ENCODE results near the gene C1orf210. TPM values are rescaled to one million over a fixed set of nuclear protein-coding genes. Genes with fewer than 3 reads are reported as not detected.

The C1orf210 gene
- total RNA-seq, 1 donor from 2014 or later: not detected

DNA sequence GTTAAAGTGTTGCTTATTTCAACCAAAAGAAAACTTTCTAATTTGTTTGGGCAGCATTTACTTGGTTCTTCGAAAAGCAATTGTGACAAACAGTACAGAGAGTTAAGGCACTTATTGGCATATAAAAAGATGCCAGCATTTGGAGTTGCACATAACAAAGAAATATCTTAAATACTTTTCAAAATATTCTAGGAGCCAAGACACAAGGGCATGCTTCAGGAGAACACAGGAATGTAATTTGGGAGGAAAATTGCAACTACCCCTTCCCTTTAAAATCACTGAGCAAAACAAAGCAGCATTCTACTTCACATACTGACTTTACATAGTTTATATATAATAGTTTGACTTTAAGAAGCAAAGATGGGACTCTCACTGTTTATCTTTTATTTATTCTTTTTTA is 10.8 kb upstream of the C1orf210 start:
- Histone ChIP-seq H3K27me3 (ENCODE audit: control insufficient read depth in 3 of 3, insufficient read depth in 3 of 3, low read length in 3 of 3) (no peaks in the 10 kb centered on the region), H3K27ac (ENCODE audit: low read depth, low read length) (peak overlapping the region; percentile 2), H3K4me3 (ENCODE audit: low read length in 3 of 3) (no peak overlapping the region), H3K9me3 (ENCODE audit: control insufficient read depth in 3 of 3, low read length in 3 of 3) (no peaks in the 10 kb centered on the region), H3K9ac (ENCODE audit: low read depth in 1 of 3, low read length in 3 of 3) (no peak overlapping the region), H3K36me3 (ENCODE audit: control insufficient read depth in 3 of 3, insufficient read depth in 3 of 3, low read length in 3 of 3) (no peaks in the 10 kb centered on the region), H3K4me1 (ENCODE audit: control insufficient read depth in 3 of 3, insufficient read depth in 3 of 3, low read length in 3 of 3) (peaks cover 7 to 19% (median 16%) of the 10 kb centered on the region in 3 donors)

DNA sequence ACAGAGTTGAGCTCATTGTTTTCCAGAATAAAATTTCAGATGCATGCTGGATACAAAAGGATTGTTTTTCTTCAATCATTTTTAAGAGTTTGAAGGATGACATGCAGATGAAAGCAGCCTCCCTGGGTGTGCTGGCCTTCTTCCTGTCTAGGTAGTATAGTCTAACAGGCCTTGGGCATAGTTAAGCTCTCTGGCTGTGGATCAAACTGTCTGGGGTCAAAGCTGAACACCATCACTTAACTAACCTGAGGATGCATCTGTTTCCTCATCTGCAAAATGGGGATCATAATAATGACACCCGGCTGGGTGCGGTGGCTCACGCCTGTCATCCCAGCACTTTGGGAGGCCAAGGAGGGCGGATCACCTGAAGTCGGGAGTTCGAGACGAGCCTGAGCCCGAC is 9.4 kb upstream of the C1orf210 start:
- Histone ChIP-seq H3K9me3 (ENCODE audit: control insufficient read depth in 3 of 3, low read length in 3 of 3) (no peaks in the 10 kb centered on the region), H3K4me3 (ENCODE audit: low read length in 3 of 3) (no peak overlapping the region), H3K36me3 (ENCODE audit: control insufficient read depth in 3 of 3, insufficient read depth in 3 of 3, low read length in 3 of 3) (no peaks in the 10 kb centered on the region), H3K27me3 (ENCODE audit: control insufficient read depth in 3 of 3, insufficient read depth in 3 of 3, low read length in 3 of 3) (no peaks in the 10 kb centered on the region), H3K27ac (ENCODE audit: low read depth, low read length) (peak overlapping the region; percentile 51), H3K4me1 (ENCODE audit: control insufficient read depth in 3 of 3, insufficient read depth in 3 of 3, low read length in 3 of 3) (peaks cover 5 to 19% (median 12%) of the 10 kb centered on the region in 3 donors), H3K9ac (ENCODE audit: low read depth in 1 of 3, low read length in 3 of 3) (no peak overlapping the region)

DNA sequence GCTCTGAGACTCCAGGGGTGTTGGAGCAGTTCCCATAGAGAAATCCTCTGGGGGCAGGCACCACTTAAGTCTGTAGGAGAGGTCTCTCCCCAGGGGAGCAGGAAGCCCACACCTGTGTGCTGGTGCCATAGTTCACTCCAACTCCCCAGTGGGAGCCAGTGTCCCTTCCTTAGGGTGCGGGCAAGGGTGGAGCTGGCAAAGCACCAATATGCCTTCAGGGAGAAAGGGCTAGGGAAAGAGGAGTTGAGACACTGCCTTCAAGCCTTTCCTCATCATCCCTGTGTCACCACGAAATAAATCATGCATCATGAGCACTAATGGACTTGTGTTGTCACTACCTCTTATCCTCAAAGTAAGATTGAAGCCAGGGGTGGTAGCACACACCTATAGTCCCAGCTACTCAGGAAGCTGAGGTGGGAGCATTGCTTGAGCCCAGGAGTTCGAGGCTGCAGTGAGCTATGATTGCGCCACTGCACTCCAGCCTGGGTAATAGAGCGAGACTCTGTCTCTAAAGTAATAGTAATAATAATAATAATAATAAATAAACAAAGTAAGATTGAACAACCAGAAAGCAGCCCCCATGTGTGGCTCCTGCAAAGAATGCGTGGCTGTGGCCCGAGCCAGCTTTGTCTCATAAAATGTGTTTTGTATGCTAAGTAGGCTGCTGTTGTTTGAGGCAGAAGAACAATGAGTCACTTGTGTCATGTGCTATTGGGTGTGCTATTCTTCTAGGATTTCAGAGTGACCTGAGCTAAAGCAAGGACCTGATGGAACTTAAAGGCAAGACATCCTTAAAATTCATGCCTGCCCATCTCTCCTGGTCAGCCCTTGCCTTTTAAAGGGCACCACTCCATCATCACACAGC is 8.7 kb upstream of the C1orf210 start:
- Histone ChIP-seq H3K27ac (ENCODE audit: low read depth, low read length) (peak overlapping the region; percentile 51), H3K36me3 (ENCODE audit: control insufficient read depth in 3 of 3, insufficient read depth in 3 of 3, low read length in 3 of 3) (no peaks in the 10 kb centered on the region), H3K9ac (ENCODE audit: low read depth in 1 of 3, low read length in 3 of 3) (no peak overlapping the region), H3K9me3 (ENCODE audit: control insufficient read depth in 3 of 3, low read length in 3 of 3) (no peaks in the 10 kb centered on the region), H3K4me3 (ENCODE audit: low read length in 3 of 3) (no peak overlapping the region), H3K4me1 (ENCODE audit: control insufficient read depth in 3 of 3, insufficient read depth in 3 of 3, low read length in 3 of 3) (peaks cover 2 to 19% (median 12%) of the 10 kb centered on the region in 3 donors), H3K27me3 (ENCODE audit: control insufficient read depth in 3 of 3, insufficient read depth in 3 of 3, low read length in 3 of 3) (no peaks in the 10 kb centered on the region)

GRCh38 chr1:43293176-43293575 is 7.8 kb upstream of the C1orf210 start:
- no peak overlapping the region for H3K4me3 ChIP-seq (ENCODE audit: low read length in 3 of 3)
- H3K27ac ChIP-seq (ENCODE audit: low read depth, low read length): no peak overlapping the region
- no peak overlapping the region for H3K9ac ChIP-seq (ENCODE audit: low read depth in 1 of 3, low read length in 3 of 3)

DNA sequence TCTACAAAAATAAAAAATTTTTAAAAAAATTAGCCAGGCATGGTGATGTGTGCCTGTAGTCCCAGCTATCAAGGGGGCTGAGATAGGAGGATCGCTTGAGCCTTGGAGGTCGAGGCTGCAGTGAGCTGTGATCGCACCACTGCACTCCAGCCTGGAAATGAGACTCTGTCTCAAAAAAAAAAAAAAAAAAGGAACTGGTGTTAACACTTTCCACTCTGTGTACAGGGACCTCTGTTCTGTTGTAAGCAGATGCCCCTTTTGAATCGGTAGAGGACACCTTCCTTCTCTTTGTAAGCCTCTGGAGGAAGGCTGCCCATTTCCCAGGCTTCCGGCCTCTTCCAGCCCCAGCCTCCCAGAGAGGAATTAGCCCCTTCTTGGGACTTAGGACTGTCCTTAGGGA is 7.3 kb upstream of the C1orf210 start:
- Histone ChIP-seq H3K4me3 (ENCODE audit: low read length in 3 of 3) (no peak overlapping the region), H3K27me3 (ENCODE audit: control insufficient read depth in 3 of 3, insufficient read depth in 3 of 3, low read length in 3 of 3) (no peaks in the 10 kb centered on the region), H3K9ac (ENCODE audit: low read depth in 1 of 3, low read length in 3 of 3) (no peak overlapping the region), H3K36me3 (ENCODE audit: control insufficient read depth in 3 of 3, insufficient read depth in 3 of 3, low read length in 3 of 3) (no peaks in the 10 kb centered on the region), H3K4me1 (ENCODE audit: control insufficient read depth in 3 of 3, insufficient read depth in 3 of 3, low read length in 3 of 3) (peaks cover 2 to 19% (median 12%) of the 10 kb centered on the region in 3 donors), H3K9me3 (ENCODE audit: control insufficient read depth in 3 of 3, low read length in 3 of 3) (no peaks in the 10 kb centered on the region), H3K27ac (ENCODE audit: low read depth, low read length) (no peak overlapping the region)

More at GRCh38 chr1:43293176-43293575, 7.8 kb upstream of the C1orf210 start:
- Histone ChIP-seq H3K4me1 (ENCODE audit: control insufficient read depth in 3 of 3, insufficient read depth in 3 of 3, low read length in 3 of 3) (peaks cover 2 to 19% (median 12%) of the 10 kb centered on the region in 3 donors), H3K27me3 (ENCODE audit: control insufficient read depth in 3 of 3, insufficient read depth in 3 of 3, low read length in 3 of 3) (no peaks in the 10 kb centered on the region), H3K9me3 (ENCODE audit: control insufficient read depth in 3 of 3, low read length in 3 of 3) (no peaks in the 10 kb centered on the region), H3K36me3 (ENCODE audit: control insufficient read depth in 3 of 3, insufficient read depth in 3 of 3, low read length in 3 of 3) (no peaks in the 10 kb centered on the region)

DNA sequence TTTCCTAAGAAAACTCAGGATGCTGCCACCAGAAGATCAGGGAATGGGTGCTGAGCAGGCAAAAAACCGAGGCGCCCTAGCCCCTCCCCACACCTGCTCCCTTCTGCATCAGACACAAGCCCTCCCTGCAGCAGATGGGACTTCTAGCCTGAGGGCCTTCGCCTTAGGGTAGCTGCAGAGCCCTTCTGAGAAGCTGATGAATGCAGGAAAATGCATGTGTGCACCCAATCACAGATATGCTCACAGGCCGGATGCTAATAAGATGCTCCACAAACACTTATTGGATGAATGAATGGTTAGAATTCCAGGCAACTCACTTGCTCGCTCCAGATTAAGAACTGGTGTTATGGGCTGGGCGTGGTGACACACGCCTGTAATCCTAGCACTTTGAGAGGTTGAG is 6.8 kb upstream of the C1orf210 start:
- Histone ChIP-seq H3K4me3 (ENCODE audit: low read length in 3 of 3) (no peak overlapping the region), H3K27me3 (ENCODE audit: control insufficient read depth in 3 of 3, insufficient read depth in 3 of 3, low read length in 3 of 3) (no peaks in the 10 kb centered on the region), H3K4me1 (ENCODE audit: control insufficient read depth in 3 of 3, insufficient read depth in 3 of 3, low read length in 3 of 3) (peaks cover 2 to 19% (median 12%) of the 10 kb centered on the region in 3 donors)

GRCh38 chr1:43288785-43289706 is 3.7 kb upstream of the C1orf210 start:
- Histone ChIP-seq H3K9me3 (ENCODE audit: control insufficient read depth in 3 of 3, low read length in 3 of 3) (no peaks in the 10 kb centered on the region), H3K36me3 (ENCODE audit: control insufficient read depth in 3 of 3, insufficient read depth in 3 of 3, low read length in 3 of 3) (no peaks in the 10 kb centered on the region), H3K4me1 (ENCODE audit: control insufficient read depth in 3 of 3, insufficient read depth in 3 of 3, low read length in 3 of 3) (peaks cover 0 to 8% (median 4%) of the 10 kb centered on the region in 3 donors), H3K27me3 (ENCODE audit: control insufficient read depth in 3 of 3, insufficient read depth in 3 of 3, low read length in 3 of 3) (peaks cover 0 to 6% (median 0%) of the 10 kb centered on the region in 3 donors), H3K27ac (ENCODE audit: low read depth, low read length) (no peak overlapping the region), H3K9ac (ENCODE audit: low read depth in 1 of 3, low read length in 3 of 3) (no peak overlapping the region), H3K4me3 (ENCODE audit: low read length in 3 of 3) (no peak overlapping the region)

More for the DNA sequence above, 6.8 kb upstream of the C1orf210 start:
- Histone ChIP-seq H3K9ac (ENCODE audit: low read depth in 1 of 3, low read length in 3 of 3) (no peak overlapping the region), H3K27ac (ENCODE audit: low read depth, low read length) (no peak overlapping the region), H3K36me3 (ENCODE audit: control insufficient read depth in 3 of 3, insufficient read depth in 3 of 3, low read length in 3 of 3) (no peaks in the 10 kb centered on the region), H3K9me3 (ENCODE audit: control insufficient read depth in 3 of 3, low read length in 3 of 3) (no peaks in the 10 kb centered on the region)

DNA sequence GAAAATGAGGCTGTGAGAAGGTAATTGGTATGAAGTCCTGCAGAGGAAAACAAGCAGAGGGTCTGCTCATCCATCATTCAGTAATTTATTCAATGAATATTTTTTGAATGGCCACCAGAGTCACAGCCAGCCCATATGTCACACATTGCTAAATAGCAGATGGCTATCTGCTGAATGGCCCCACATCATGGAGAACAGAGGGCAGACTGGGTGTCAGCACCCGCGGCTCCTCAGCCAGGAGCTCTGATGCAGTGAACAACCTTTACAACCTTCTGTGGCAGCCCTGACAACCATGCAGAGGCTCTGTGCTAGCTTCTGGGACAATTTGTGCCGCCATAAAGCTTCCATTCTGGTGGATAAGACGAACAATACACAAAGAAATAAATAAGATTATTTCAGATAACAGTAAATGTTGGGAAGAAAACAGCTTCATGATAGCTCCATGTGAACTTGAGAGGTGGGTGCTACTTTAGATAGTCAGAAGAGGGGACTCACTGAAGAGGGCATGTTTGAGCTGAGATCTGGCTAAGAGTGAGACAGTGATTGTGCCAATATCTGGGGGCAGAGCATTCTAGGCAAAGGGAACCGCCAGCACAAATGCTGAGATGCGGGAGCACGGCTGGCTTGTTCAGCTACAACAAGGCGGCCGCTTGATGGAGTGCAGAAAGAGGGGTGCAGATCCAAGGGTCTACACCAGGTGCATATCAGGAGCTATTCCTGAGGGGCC is 2.8 kb upstream of the C1orf210 start:
- no peak overlapping the region for H3K4me3 ChIP-seq (ENCODE audit: low read length in 3 of 3)
- H3K9ac ChIP-seq (ENCODE audit: low read depth in 1 of 3, low read length in 3 of 3): no peak overlapping the region
- H3K4me1 ChIP-seq (ENCODE audit: control insufficient read depth in 3 of 3, insufficient read depth in 3 of 3, low read length in 3 of 3): peaks cover 0 to 2% (median 0%) of the 10 kb centered on the region in 3 donors
- no peak overlapping the region for H3K27ac ChIP-seq (ENCODE audit: low read depth, low read length)
- peaks cover 0 to 9% (median 0%) of the 10 kb centered on the region in 3 donors for H3K27me3 ChIP-seq (ENCODE audit: control insufficient read depth in 3 of 3, insufficient read depth in 3 of 3, low read length in 3 of 3)
- no peaks in the 10 kb centered on the region for H3K9me3 ChIP-seq (ENCODE audit: control insufficient read depth in 3 of 3, low read length in 3 of 3)
- H3K36me3 ChIP-seq (ENCODE audit: control insufficient read depth in 3 of 3, insufficient read depth in 3 of 3, low read length in 3 of 3): no peaks in the 10 kb centered on the region

GRCh38 chr1:43286533-43286932 is 1.2 kb upstream of the C1orf210 start:
- Histone ChIP-seq H3K4me1 (ENCODE audit: control insufficient read depth in 3 of 3, insufficient read depth in 3 of 3, low read length in 3 of 3) (no peaks in the 10 kb centered on the region), H3K4me3 (ENCODE audit: low read length in 3 of 3) (no peak overlapping the region), H3K36me3 (ENCODE audit: control insufficient read depth in 3 of 3, insufficient read depth in 3 of 3, low read length in 3 of 3) (no peaks in the 10 kb centered on the region), H3K9me3 (ENCODE audit: control insufficient read depth in 3 of 3, low read length in 3 of 3) (no peaks in the 10 kb centered on the region), H3K27ac (ENCODE audit: low read depth, low read length) (no peak overlapping the region), H3K27me3 (ENCODE audit: control insufficient read depth in 3 of 3, insufficient read depth in 3 of 3, low read length in 3 of 3) (peaks cover 0 to 9% (median 0%) of the 10 kb centered on the region in 3 donors), H3K9ac (ENCODE audit: low read depth in 1 of 3, low read length in 3 of 3) (no peak overlapping the region)

All from skeletal muscle tissue (tissue), 4 donors.